Fibroblast of lung (primary cell): ENCODE results near the gene ZCCHC14. TPM values are rescaled to one million over a fixed set of nuclear protein-coding genes. Genes with fewer than 3 reads are reported as not detected.
"Not testable (repeated sequence)": the region's sequence is repeated elsewhere in the genome, so short reads cannot be mapped to it uniquely, and the experiment has no call there.

Experiments used
- DNase-seq, 2 donors: peaks; one replicate each; pipeline versions ENCODE4 v3.0.0 to v3.0.0-alpha.2; 2010; ENCODE audit warnings: low read depth in 2 of 2
- H2AFZ ChIP-seq: 2 replicates; pipeline ENCODE4 v1.5.1; 2012; ENCODE audit warnings: low read length, control low read depth, inconsistent platforms
- H3K27ac ChIP-seq: 2 replicates; pipeline ENCODE4 v1.5.1; 2011; ENCODE audit warnings: low read length, control low read depth; ENCODE audit not compliant: insufficient read depth
- H3K27me3 ChIP-seq: 2 replicates; pipeline ENCODE4 v1.5.1; 2011; ENCODE audit warnings: mild to moderate bottlenecking, low read length; ENCODE audit not compliant: control insufficient read depth, insufficient read depth
- H3K36me3 ChIP-seq: 2 replicates; pipeline ENCODE4 v1.5.1; 2011; ENCODE audit warnings: low read length; ENCODE audit not compliant: control insufficient read depth, insufficient read depth
- H3K4me1 ChIP-seq: 2 replicates; pipeline ENCODE4 v1.5.1; 2011; ENCODE audit warnings: low read length; ENCODE audit not compliant: control insufficient read depth, insufficient read depth; ENCODE audit errors: extremely low read depth
- H3K4me2 ChIP-seq: 2 replicates; pipeline ENCODE4 v1.5.1; 2011; ENCODE audit warnings: low read length, control low read depth; ENCODE audit not compliant: insufficient read depth; ENCODE audit errors: extremely low read depth
- H3K4me3 ChIP-seq, 4 experiments: fragments of 200-600 bp in 1 of 4; sonication (generic) in 1 of 4; replicated peaks in 1 of 4; 2 replicates each; pipeline ENCODE4 v1.5.1; 2011 to 2016; ENCODE audit warnings: low read length in 4 of 4, low read depth in 3 of 4, mild to moderate bottlenecking in 3 of 4, control low read depth in 2 of 4, inconsistent platforms in 1 of 4, mixed read lengths in 1 of 4; ENCODE audit not compliant: insufficient read depth in 1 of 4; ENCODE audit errors: control extremely low read depth in 1 of 4
- H3K79me2 ChIP-seq: 2 replicates; pipeline ENCODE4 v1.5.1; 2012; ENCODE audit warnings: mild to moderate bottlenecking, low read length, inconsistent platforms; ENCODE audit not compliant: control insufficient read depth, insufficient read depth
- H3K9ac ChIP-seq: 2 replicates; pipeline ENCODE4 v1.5.1; 2011; ENCODE audit warnings: mild to moderate bottlenecking, low read length, control low read depth; ENCODE audit not compliant: insufficient read depth
- H3K9me3 ChIP-seq: 2 replicates; pipeline ENCODE4 v1.5.1; 2012; ENCODE audit warnings: low read depth, low read length; ENCODE audit not compliant: control insufficient read depth, insufficient read depth
- H4K20me1 ChIP-seq: 2 replicates; pipeline ENCODE4 v1.5.1; 2011; ENCODE audit warnings: low read length; ENCODE audit not compliant: control insufficient read depth, insufficient read depth; ENCODE audit errors: extremely low read depth
- CTCF ChIP-seq, 2 donors: IDR thresholded peaks in 1 of 2; conservative IDR thresholded peaks in 1 of 2; 1 replicate in 1 of 2; 2 replicates in 1 of 2; pipeline ENCODE4 v1.5.1; 2011 to 2012; ENCODE audit warnings: low read length in 2 of 2, control low read depth in 1 of 2, inconsistent platforms in 1 of 2, low read depth in 1 of 2, mild to moderate bottlenecking in 1 of 2
- EZH2 ChIP-seq: IDR thresholded peaks from 2 replicates; pipeline ENCODE4 v1.5.1; 2012; ENCODE audit warnings: low read length, control low read depth, mild to moderate bottlenecking; ENCODE audit errors: missing control alignments
- polyA plus RNA-seq, 2 donors: library from polyadenylated mRNA; depleted of rRNA in 1 of 2; stranded (reverse) in 1 of 2; unstranded in 1 of 2; fragments of >200 nt; gene quantifications; 2 replicates each; pipeline ENCODE4 v1.2.1, GENCODE V29; 2011 to 2012; ENCODE audit warnings: missing spikeins in 1 of 2
- total RNA-seq: library from RNA; depleted of rRNA; stranded (reverse); fragments of >200 nt; gene quantifications from 2 replicates; pipeline ENCODE4 v1.2.1, GENCODE V29; 2014

The ZCCHC14 gene
- total and polyA plus RNA-seq, 2 donors (not counting 1 experiment from before 2014, with no cell fraction given): 6.4 to 16.3 TPM

GRCh38 chr16:87482266-87482665 lies 10.6 kb downstream of the ZCCHC14 start:
- no peak for DNase-seq

GRCh38 chr16:87481711-87482110 lies 11.1 kb downstream of the ZCCHC14 start:
- H3K9ac ChIP-seq, H3K36me3 ChIP-seq, H2AFZ ChIP-seq, H4K20me1 ChIP-seq, DNase-seq, H3K27me3 ChIP-seq, H3K4me2 ChIP-seq, H3K27ac ChIP-seq, H3K9me3 ChIP-seq, H3K4me3 ChIP-seq, H3K4me1 ChIP-seq: not testable (repeated sequence)
- peaks cover 36% of the 10 kb centered on the region for H3K79me2 ChIP-seq

More at GRCh38 chr16:87482266-87482665, 10.6 kb downstream of the ZCCHC14 start:
- peaks cover 40% of the 10 kb centered on the region for H3K79me2 ChIP-seq
- H3K9me3 ChIP-seq: no peaks in the 10 kb centered on the region
- no peaks in the 10 kb centered on the region for H3K27me3 ChIP-seq
- H3K4me1 ChIP-seq: peaks cover 8% of the 10 kb centered on the region
- no peak for TF ChIP-seq CTCF (conservative IDR thresholded peaks at IDR 0.05 in 1 of 2, IDR thresholded peaks at IDR 0.05 in 1 of 2; ENCODE audit: low read depth in 1 of 2, low read length in 2 of 2)
- no peak overlapping the region for H3K4me3 ChIP-seq
- H3K27ac ChIP-seq: no peak overlapping the region
- no peak overlapping the region for H2AFZ ChIP-seq
- H4K20me1 ChIP-seq: no peaks in the 10 kb centered on the region
- H3K36me3 ChIP-seq: no peaks in the 10 kb centered on the region
- no peak overlapping the region for H3K4me2 ChIP-seq
- H3K9ac ChIP-seq: no peak overlapping the region

- H3K9me3 ChIP-seq, H4K20me1 ChIP-seq, H3K27me3 ChIP-seq, H3K4me1 ChIP-seq, H3K4me3 ChIP-seq, H3K27ac ChIP-seq, H3K9ac ChIP-seq, H3K36me3 ChIP-seq, H2AFZ ChIP-seq, H3K4me2 ChIP-seq: not testable (repeated sequence)
- peaks cover 45% of the 10 kb centered on the region for H3K79me2 ChIP-seq
- peak in 1 of 2 donors; percentile 40 for DNase-seq
Measured at GRCh38 chr16:87477209-87477981, 15.4 kb downstream of the ZCCHC14 start.

GRCh38 chr16:87474566-87474996 lies 18.2 kb downstream of the ZCCHC14 start:
- H3K9me3 ChIP-seq: no peaks in the 10 kb centered on the region
- H2AFZ ChIP-seq: no peak overlapping the region
- H3K4me2 ChIP-seq: no peak overlapping the region
- H4K20me1 ChIP-seq: no peaks in the 10 kb centered on the region
- H3K27ac ChIP-seq: no peak overlapping the region
- no peaks in the 10 kb centered on the region for H3K27me3 ChIP-seq
- TF ChIP-seq EZH2: no peak
- no peak for TF ChIP-seq CTCF (conservative IDR thresholded peaks at IDR 0.05 in 1 of 2, IDR thresholded peaks at IDR 0.05 in 1 of 2; ENCODE audit: low read depth in 1 of 2, low read length in 2 of 2)
- peaks cover 1% of the 10 kb centered on the region for H3K36me3 ChIP-seq
- no peak overlapping the region for H3K9ac ChIP-seq
- peaks cover 5% of the 10 kb centered on the region for H3K4me1 ChIP-seq
- H3K79me2 ChIP-seq: peaks cover 54% of the 10 kb centered on the region
- no peak overlapping the region for H3K4me3 ChIP-seq
- no peak for DNase-seq
